Thyroid gland (tissue), 4 donors: ENCODE measurements around the gene NT5DC1.

Experiments
- POLR2A ChIP-seq, 2 donors: fragments of 450-650 bp; IDR thresholded peaks; one replicate each; pipeline ENCODE4 v1.6.1; 2017; ENCODE audit warnings: antibody characterized with exemption in 2 of 2, mild to moderate bottlenecking in 2 of 2, moderate library complexity in 1 of 2
- TF ChIP-seq, protein P1 (sequence below), 6 experiments: fragments of 200-600 bp in 3 of 6; fragments of 450-650 bp in 3 of 6; sonication (generic) in 3 of 6; IDR thresholded peaks; one replicate each; pipeline ENCODE4 v1.5.1; 2016 to 2019; ENCODE audit warnings: antibody characterized with exemption in 6 of 6, mild to moderate bottlenecking in 2 of 6, inconsistent platforms in 1 of 6, moderate library complexity in 1 of 6

- TF ChIP-seq, protein P1, sequence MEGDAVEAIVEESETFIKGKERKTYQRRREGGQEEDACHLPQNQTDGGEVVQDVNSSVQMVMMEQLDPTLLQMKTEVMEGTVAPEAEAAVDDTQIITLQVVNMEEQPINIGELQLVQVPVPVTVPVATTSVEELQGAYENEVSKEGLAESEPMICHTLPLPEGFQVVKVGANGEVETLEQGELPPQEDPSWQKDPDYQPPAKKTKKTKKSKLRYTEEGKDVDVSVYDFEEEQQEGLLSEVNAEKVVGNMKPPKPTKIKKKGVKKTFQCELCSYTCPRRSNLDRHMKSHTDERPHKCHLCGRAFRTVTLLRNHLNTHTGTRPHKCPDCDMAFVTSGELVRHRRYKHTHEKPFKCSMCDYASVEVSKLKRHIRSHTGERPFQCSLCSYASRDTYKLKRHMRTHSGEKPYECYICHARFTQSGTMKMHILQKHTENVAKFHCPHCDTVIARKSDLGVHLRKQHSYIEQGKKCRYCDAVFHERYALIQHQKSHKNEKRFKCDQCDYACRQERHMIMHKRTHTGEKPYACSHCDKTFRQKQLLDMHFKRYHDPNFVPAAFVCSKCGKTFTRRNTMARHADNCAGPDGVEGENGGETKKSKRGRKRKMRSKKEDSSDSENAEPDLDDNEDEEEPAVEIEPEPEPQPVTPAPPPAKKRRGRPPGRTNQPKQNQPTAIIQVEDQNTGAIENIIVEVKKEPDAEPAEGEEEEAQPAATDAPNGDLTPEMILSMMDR (IDR thresholded peaks at IDR 0.05): no peak
- no peak for TF ChIP-seq POLR2A (IDR thresholded peaks at IDR 0.05)
Observed at GRCh38 chr6:116087437-116088027, 13.1 kb upstream of the NT5DC1 start.
